GM12891 (cell line): ENCODE results near the gene PPM1H.

Source experiments
- PAX5 ChIP-seq: IDR thresholded peaks from 2 replicates; pipeline ENCODE4 v1.6.1; 2011; ENCODE audit warnings: low read length, moderate library complexity, mild to moderate bottlenecking; ENCODE audit not compliant: insufficient read depth, severe bottlenecking
- POLR2A ChIP-seq: IDR thresholded peaks from 2 replicates; pipeline ENCODE4 v1.6.1; 2011; ENCODE audit warnings: low read depth, low read length, control low read depth
- POLR2AphosphoS5 ChIP-seq: IDR thresholded peaks from 2 replicates; pipeline ENCODE4 v1.6.1; 2011; ENCODE audit warnings: low read depth, low read length, control low read depth
- SPI1 ChIP-seq: IDR thresholded peaks from 2 replicates; pipeline ENCODE4 v1.6.1; 2011; ENCODE audit warnings: low read depth, low read length, control low read depth
- TAF1 ChIP-seq: IDR thresholded peaks from 2 replicates; pipeline ENCODE4 v1.6.1; 2011; ENCODE audit warnings: low read depth, low read length, control low read depth

DNA sequence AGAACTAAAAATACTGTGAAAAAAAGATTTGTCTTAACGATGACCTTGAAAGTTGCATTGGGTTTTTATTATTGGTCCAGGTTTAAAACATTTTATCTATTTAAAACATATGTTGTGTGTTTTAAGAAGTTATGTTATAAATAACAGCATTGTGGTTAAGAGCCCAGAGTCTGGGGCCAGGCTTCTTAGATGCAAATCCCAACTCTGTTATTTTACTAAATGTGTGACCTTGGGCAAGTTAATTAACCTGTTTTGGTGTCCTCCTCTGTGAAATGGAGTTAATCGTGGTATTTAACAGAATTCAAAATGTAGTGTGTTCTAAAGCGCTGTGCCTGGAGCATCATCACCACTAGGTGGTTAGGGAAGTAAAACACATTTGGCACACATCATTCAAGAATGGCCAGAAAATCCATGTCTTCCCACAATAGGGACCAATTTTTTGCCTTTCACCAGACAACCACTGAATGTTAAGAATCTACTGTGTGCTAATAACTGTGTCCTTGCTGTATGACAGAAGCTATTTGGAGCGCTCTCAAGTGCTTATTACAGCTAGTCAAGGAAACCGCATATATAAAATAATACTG lies 335.0 kb downstream of the PPM1H start:
- TF ChIP-seq TAF1 (no peak), POLR2A (no peak), SPI1 (no peak), POLR2AphosphoS5 (no peak), PAX5 (no peak)
